ENCODE data around the gene TTLL8.

Gene TTLL8

DNA sequence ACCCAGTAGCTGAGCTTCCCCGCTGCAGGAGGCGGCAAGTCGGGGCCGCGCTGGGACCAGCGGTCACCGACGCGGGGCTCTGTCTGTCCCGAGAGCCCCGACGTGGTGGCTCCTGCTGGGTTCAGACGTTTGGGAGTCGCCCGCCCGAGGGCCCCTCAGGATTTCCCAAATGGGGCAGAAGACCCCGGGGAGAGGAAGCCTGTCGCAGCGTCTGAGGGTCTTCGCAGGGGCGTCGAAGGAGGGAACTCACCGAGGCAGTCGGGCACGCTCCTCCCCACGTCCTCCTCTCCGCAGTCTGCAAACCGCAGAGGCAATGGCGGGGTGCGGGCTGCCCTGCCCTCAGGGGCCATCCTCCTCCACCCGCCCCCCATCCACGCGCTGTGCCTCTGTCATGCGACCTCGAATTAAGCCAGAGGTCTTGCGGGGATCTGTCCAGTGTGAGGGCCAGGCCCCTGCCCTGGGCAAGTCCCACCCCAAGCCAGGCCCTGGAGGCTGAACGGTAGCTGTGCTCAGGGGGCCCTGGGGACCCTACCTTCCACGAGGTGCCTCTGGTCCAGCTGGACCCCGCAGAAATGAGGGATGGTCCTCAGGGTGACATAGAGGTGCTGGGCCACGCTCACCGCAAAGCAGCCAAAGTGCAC, 58.0 kb downstream of the TTLL8 start:
- Histone ChIP-seq H3F3A (ENCODE audit: low read depth) (no peaks in the 10 kb centered on the region), H3K9me3 (ENCODE audit: insufficient read depth, low read depth, low read length) (no peaks in the 10 kb centered on the region), H3K4me3 (ENCODE audit: low read length, poor library complexity, severe bottlenecking) (no peak overlapping the region), H3K4me2 (ENCODE audit: low read depth, low read length, poor library complexity, severe bottlenecking) (no peak overlapping the region), H4K20me1 (ENCODE audit: insufficient read depth, low read length, poor library complexity, severe bottlenecking) (no peaks in the 10 kb centered on the region), H3K4me1 (ENCODE audit: insufficient read depth, low read length, poor library complexity, severe bottlenecking) (no peaks in the 10 kb centered on the region), H3K9ac (ENCODE audit: low read depth, low read length, poor library complexity, severe bottlenecking) (no peak overlapping the region), H3K79me2 (ENCODE audit: insufficient read depth, low read length) (no peaks in the 10 kb centered on the region), H3K27me3 (ENCODE audit: insufficient read depth, low read length, poor library complexity, severe bottlenecking) (no peaks in the 10 kb centered on the region), H3K36me3 (ENCODE audit: insufficient read depth, low read length) (no peaks in the 10 kb centered on the region), H3K9me2 (replicated peaks; ENCODE audit: low read depth, low read length) (no peaks in the 10 kb centered on the region), H2AFZ (ENCODE audit: low read length) (no peak overlapping the region)
- TF ChIP-seq, protein P1, sequence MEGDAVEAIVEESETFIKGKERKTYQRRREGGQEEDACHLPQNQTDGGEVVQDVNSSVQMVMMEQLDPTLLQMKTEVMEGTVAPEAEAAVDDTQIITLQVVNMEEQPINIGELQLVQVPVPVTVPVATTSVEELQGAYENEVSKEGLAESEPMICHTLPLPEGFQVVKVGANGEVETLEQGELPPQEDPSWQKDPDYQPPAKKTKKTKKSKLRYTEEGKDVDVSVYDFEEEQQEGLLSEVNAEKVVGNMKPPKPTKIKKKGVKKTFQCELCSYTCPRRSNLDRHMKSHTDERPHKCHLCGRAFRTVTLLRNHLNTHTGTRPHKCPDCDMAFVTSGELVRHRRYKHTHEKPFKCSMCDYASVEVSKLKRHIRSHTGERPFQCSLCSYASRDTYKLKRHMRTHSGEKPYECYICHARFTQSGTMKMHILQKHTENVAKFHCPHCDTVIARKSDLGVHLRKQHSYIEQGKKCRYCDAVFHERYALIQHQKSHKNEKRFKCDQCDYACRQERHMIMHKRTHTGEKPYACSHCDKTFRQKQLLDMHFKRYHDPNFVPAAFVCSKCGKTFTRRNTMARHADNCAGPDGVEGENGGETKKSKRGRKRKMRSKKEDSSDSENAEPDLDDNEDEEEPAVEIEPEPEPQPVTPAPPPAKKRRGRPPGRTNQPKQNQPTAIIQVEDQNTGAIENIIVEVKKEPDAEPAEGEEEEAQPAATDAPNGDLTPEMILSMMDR (conservative IDR thresholded peaks at IDR 0.05; ENCODE audit: low read length), result no peak
- no peak for TF ChIP-seq EZH2phosphoT487 (IDR thresholded peaks at IDR 0.05; ENCODE audit: borderline replicate concordance)

DNA sequence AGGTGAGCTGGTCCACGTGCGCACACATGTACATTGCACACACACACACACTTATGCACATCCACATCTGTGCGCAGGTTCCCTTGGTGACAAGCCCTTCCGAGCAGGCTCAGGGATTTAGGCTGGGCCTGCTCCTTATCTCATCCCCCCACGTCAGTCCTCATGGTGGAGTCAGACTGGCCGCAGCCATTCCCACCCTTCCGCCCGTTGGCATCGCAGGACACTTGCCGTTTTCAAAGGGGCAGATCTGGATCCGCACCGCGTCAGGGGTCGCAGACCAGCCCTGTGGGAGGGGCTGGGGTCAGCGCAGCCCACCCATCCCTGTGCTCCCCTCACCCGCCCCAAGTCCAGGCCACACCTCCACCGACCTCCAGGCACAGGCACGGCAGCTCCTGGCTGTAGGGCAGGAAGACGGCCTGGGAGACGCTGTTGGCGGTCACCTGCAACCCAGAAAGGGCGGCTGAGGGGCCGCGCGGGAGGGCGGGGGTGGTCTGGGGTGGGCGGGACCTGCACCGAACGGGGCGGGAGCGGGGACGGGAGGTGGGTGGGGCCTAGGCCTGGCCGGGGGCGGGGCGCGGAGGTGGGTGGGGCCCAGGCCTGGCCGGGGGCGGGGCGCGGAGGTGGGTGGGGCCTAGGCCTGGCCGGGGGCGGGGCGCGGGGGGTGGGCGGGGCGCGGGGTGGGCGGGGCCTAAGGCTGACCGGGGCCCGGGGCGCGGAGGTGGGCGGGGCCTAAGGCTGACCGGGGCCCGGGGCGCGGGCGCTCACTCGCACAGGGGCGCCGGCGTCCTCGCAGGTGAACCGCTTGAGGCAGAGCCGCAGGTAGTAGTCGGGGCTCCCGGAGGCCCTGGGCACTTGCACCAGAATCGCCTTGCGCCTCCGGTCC, 58.8 kb downstream of the TTLL8 start:
- Histone ChIP-seq H3K9ac (ENCODE audit: low read depth, low read length, poor library complexity, severe bottlenecking) (no peak overlapping the region), H3K9me3 (ENCODE audit: insufficient read depth, low read depth, low read length) (no peaks in the 10 kb centered on the region), H3K79me2 (ENCODE audit: insufficient read depth, low read length) (no peaks in the 10 kb centered on the region), H3K36me3 (ENCODE audit: insufficient read depth, low read length) (no peaks in the 10 kb centered on the region), H3K4me1 (ENCODE audit: insufficient read depth, low read length, poor library complexity, severe bottlenecking) (no peaks in the 10 kb centered on the region), H2AFZ (ENCODE audit: low read length) (no peak overlapping the region), H3K4me3 (ENCODE audit: low read length, poor library complexity, severe bottlenecking) (no peak overlapping the region), H3K4me2 (ENCODE audit: low read depth, low read length, poor library complexity, severe bottlenecking) (no peak overlapping the region), H3K9me2 (replicated peaks; ENCODE audit: low read depth, low read length) (no peaks in the 10 kb centered on the region), H3F3A (ENCODE audit: low read depth) (no peaks in the 10 kb centered on the region), H3K27me3 (ENCODE audit: insufficient read depth, low read length, poor library complexity, severe bottlenecking) (no peaks in the 10 kb centered on the region), H4K20me1 (ENCODE audit: insufficient read depth, low read length, poor library complexity, severe bottlenecking) (no peaks in the 10 kb centered on the region)
- no peak for TF ChIP-seq EZH2phosphoT487 (IDR thresholded peaks at IDR 0.05; ENCODE audit: borderline replicate concordance)
- TF ChIP-seq, protein P1 (conservative IDR thresholded peaks at IDR 0.05; ENCODE audit: low read length), result no peak

DNA sequence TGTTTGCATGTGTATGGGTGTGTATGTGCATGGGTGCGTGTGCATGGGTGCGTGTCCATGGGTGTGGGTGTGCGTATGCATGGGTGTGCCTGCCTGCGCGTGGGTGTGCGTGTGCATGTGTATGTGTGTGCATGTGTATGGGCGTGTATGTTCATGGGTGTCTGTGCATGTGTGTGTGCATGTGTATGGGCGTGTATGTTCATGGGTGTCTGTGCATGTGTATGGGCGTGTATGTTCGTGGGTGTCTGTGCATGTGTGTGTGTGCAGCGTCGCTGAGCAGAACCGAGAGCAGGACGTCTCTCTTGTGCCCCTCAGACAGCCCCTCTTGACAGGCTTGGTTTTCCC, 59.4 kb downstream of the TTLL8 start:
- Histone ChIP-seq H3K9me3 (ENCODE audit: insufficient read depth, low read depth, low read length) (no peaks in the 10 kb centered on the region), H3F3A (ENCODE audit: low read depth) (no peaks in the 10 kb centered on the region), H3K4me1 (ENCODE audit: insufficient read depth, low read length, poor library complexity, severe bottlenecking) (no peaks in the 10 kb centered on the region), H3K9ac (ENCODE audit: low read depth, low read length, poor library complexity, severe bottlenecking) (no peak overlapping the region), H3K79me2 (ENCODE audit: insufficient read depth, low read length) (no peaks in the 10 kb centered on the region), H3K36me3 (ENCODE audit: insufficient read depth, low read length) (no peaks in the 10 kb centered on the region), H3K4me2 (ENCODE audit: low read depth, low read length, poor library complexity, severe bottlenecking) (no peak overlapping the region), H3K27me3 (ENCODE audit: insufficient read depth, low read length, poor library complexity, severe bottlenecking) (no peaks in the 10 kb centered on the region), H2AFZ (ENCODE audit: low read length) (no peak overlapping the region), H3K9me2 (replicated peaks; ENCODE audit: low read depth, low read length) (no peaks in the 10 kb centered on the region), H3K4me3 (ENCODE audit: low read length, poor library complexity, severe bottlenecking) (no peak overlapping the region), H4K20me1 (ENCODE audit: insufficient read depth, low read length, poor library complexity, severe bottlenecking) (no peaks in the 10 kb centered on the region)
- TF ChIP-seq, protein P1 (conservative IDR thresholded peaks at IDR 0.05; ENCODE audit: low read length), result no peak
- no peak for TF ChIP-seq EZH2phosphoT487 (IDR thresholded peaks at IDR 0.05; ENCODE audit: borderline replicate concordance)

Data from Loucy (cell line).